HG02938 (cell line): ENCODE data around the gene DLX3.
"Not testable (repeated sequence)": the region's sequence is repeated elsewhere in the genome, so short reads cannot be mapped to it uniquely, and the experiment has no call there.

Source experiments
- ATAC-seq: cut with Tn5 transposase; IDR thresholded peaks from one replicate; pipeline ENCODE4 v1.9.1; 2021; ENCODE audit warnings: mild to moderate bottlenecking, moderate library complexity; ENCODE audit not compliant: unreplicated experiment

DLX3 gene

GRCh38 chr17:49995055-49995738 is at the start of gene DLX3:
TSS of gene DLX3 (minus strand) at chr17:49995224. CDS start at chr17:49994998, 226 bp downstream.
- no peak for ATAC-seq

- ATAC-seq = no peak
Measured at GRCh38 chr17:50044483-50044882, 49.5 kb upstream of the DLX3 start.

- no peak for ATAC-seq
Measured at GRCh38 chr17:50043290-50044148, 48.5 kb upstream of the DLX3 start.

GRCh38 chr17:50042211-50042610 is 47.2 kb upstream of the DLX3 start:
- no peak for ATAC-seq

- ATAC-seq = not testable (repeated sequence)
Measured at GRCh38 chr17:50040496-50040895, 45.5 kb upstream of the DLX3 start.

GRCh38 chr17:50039058-50039457 is 44.0 kb upstream of the DLX3 start:
- no peak for ATAC-seq

- ATAC-seq = no peak
Measured at GRCh38 chr17:50037321-50038107, 42.5 kb upstream of the DLX3 start.

GRCh38 chr17:50036455-50037261 is 41.6 kb upstream of the DLX3 start:
- no peak for ATAC-seq

GRCh38 chr17:50035945-50036344 is 40.9 kb upstream of the DLX3 start:
- no peak for ATAC-seq

- ATAC-seq = no peak
Measured at GRCh38 chr17:50035421-50035879, 40.4 kb upstream of the DLX3 start.

- no peak for ATAC-seq
Measured at GRCh38 chr17:50034498-50035364, 39.7 kb upstream of the DLX3 start.

- ATAC-seq = no peak
Measured at GRCh38 chr17:50033316-50033715, 38.3 kb upstream of the DLX3 start.

- ATAC-seq = no peak
Measured at GRCh38 chr17:50029185-50029584, 34.2 kb upstream of the DLX3 start.

GRCh38 chr17:50028736-50029120 is 33.7 kb upstream of the DLX3 start:
- no peak for ATAC-seq

GRCh38 chr17:50027881-50028735 is 33.1 kb upstream of the DLX3 start:
- no peak for ATAC-seq

GRCh38 chr17:50027172-50027880 is 32.3 kb upstream of the DLX3 start:
- ATAC-seq = no peak

GRCh38 chr17:50026837-50027171 is 31.8 kb upstream of the DLX3 start:
- no peak for ATAC-seq

GRCh38 chr17:50026046-50026675 is 31.1 kb upstream of the DLX3 start:
- no peak for ATAC-seq
